H1 (cell line): ENCODE data around the gene ATP1A1. TPM values are rescaled to one million over a fixed set of nuclear protein-coding genes. Genes with fewer than 3 reads are reported as not detected.

Source experiments
- CREB1 ChIP-seq: IDR thresholded peaks from 2 replicates; pipeline ENCODE4 v1.6.1; 2012; ENCODE audit warnings: inconsistent platforms
- JUN ChIP-seq: IDR thresholded peaks from 2 replicates; pipeline ENCODE4 v1.6.1; 2011; ENCODE audit warnings: low read depth, mild to moderate bottlenecking, improper control_type of control experiment, low read length
- KDM5A ChIP-seq: fragments of 200-600 bp; IDR thresholded peaks from 2 replicates; pipeline ENCODE4 v1.7.1; 2012; ENCODE audit warnings: mild to moderate bottlenecking, low read length, inconsistent platforms, mixed read lengths
- POU5F1 ChIP-seq: IDR thresholded peaks from 2 replicates; pipeline ENCODE4 v1.6.1; 2011; ENCODE audit warnings: low read depth, mild to moderate bottlenecking, low read length, moderate library complexity
- polyA plus RNA-seq, 7 experiments: library from polyadenylated mRNA; depleted of rRNA in 3 of 7; stranded (reverse) in 5 of 7; unstranded in 2 of 7; fragments of >200 nt in 5 of 7; fragments of 200-250 nt in 2 of 7; gene quantifications; 1 replicate in 5 of 7; 2 replicates in 1 of 7; 4 replicates in 1 of 7; pipeline versions ENCODE4 v1.2.1 to v1.2.3, GENCODE V29; 2011 to 2013; ENCODE audit warnings: missing spikeins in 2 of 7, mixed read lengths in 2 of 7
- total RNA-seq: library from RNA; stranded (reverse); fragmentation: NEBNext Ultra II Directional; extraction: Animal tissue kit (Norgen Biotek cat#: 25700); gene quantifications from 2 replicates; pipeline ENCODE4 v1.2.1, GENCODE V29; 2021
- TF ChIP-seq, protein P1 (sequence below): fragments of 300-600 bp; sonication (generic); IDR thresholded peaks from 2 replicates; pipeline ENCODE4 v1.7.1; 2012; ENCODE audit warnings: low read length, moderate library complexity, mild to moderate bottlenecking, inconsistent platforms; ENCODE audit not compliant: insufficient replicate concordance
- TF ChIP-seq, protein P2 (sequence below): IDR thresholded peaks from 2 replicates; pipeline ENCODE4 v1.6.1; 2011; ENCODE audit warnings: low read depth, mild to moderate bottlenecking, low read length; ENCODE audit not compliant: insufficient read depth

Gene ATP1A1
- total and polyA plus RNA-seq, 2 of the 8 experiments (the other 6 are each of a cell fraction or from before 2014, with no cell fraction given) = 222 to 325 TPM

DNA sequence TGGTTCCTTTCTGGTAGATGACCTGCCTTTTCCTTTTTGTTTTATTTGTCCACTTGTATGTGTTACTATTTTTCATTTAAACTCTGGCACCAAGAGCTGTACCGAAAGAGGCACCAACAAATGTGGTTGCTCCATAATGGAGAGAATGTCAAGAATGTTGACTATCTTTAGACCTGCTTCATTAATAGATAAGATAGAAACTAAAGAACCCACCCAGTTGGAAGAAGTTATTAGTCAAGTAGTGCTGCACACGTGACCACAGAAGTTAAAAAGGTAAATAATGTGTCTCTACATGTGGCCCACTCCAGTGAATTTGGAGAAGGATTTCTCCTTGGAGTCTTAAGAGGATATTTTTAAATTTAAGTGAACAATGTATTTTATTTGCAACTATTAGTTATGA is 9.3 kb downstream of the ATP1A1 start (continued):
- TF ChIP-seq, protein P1, sequence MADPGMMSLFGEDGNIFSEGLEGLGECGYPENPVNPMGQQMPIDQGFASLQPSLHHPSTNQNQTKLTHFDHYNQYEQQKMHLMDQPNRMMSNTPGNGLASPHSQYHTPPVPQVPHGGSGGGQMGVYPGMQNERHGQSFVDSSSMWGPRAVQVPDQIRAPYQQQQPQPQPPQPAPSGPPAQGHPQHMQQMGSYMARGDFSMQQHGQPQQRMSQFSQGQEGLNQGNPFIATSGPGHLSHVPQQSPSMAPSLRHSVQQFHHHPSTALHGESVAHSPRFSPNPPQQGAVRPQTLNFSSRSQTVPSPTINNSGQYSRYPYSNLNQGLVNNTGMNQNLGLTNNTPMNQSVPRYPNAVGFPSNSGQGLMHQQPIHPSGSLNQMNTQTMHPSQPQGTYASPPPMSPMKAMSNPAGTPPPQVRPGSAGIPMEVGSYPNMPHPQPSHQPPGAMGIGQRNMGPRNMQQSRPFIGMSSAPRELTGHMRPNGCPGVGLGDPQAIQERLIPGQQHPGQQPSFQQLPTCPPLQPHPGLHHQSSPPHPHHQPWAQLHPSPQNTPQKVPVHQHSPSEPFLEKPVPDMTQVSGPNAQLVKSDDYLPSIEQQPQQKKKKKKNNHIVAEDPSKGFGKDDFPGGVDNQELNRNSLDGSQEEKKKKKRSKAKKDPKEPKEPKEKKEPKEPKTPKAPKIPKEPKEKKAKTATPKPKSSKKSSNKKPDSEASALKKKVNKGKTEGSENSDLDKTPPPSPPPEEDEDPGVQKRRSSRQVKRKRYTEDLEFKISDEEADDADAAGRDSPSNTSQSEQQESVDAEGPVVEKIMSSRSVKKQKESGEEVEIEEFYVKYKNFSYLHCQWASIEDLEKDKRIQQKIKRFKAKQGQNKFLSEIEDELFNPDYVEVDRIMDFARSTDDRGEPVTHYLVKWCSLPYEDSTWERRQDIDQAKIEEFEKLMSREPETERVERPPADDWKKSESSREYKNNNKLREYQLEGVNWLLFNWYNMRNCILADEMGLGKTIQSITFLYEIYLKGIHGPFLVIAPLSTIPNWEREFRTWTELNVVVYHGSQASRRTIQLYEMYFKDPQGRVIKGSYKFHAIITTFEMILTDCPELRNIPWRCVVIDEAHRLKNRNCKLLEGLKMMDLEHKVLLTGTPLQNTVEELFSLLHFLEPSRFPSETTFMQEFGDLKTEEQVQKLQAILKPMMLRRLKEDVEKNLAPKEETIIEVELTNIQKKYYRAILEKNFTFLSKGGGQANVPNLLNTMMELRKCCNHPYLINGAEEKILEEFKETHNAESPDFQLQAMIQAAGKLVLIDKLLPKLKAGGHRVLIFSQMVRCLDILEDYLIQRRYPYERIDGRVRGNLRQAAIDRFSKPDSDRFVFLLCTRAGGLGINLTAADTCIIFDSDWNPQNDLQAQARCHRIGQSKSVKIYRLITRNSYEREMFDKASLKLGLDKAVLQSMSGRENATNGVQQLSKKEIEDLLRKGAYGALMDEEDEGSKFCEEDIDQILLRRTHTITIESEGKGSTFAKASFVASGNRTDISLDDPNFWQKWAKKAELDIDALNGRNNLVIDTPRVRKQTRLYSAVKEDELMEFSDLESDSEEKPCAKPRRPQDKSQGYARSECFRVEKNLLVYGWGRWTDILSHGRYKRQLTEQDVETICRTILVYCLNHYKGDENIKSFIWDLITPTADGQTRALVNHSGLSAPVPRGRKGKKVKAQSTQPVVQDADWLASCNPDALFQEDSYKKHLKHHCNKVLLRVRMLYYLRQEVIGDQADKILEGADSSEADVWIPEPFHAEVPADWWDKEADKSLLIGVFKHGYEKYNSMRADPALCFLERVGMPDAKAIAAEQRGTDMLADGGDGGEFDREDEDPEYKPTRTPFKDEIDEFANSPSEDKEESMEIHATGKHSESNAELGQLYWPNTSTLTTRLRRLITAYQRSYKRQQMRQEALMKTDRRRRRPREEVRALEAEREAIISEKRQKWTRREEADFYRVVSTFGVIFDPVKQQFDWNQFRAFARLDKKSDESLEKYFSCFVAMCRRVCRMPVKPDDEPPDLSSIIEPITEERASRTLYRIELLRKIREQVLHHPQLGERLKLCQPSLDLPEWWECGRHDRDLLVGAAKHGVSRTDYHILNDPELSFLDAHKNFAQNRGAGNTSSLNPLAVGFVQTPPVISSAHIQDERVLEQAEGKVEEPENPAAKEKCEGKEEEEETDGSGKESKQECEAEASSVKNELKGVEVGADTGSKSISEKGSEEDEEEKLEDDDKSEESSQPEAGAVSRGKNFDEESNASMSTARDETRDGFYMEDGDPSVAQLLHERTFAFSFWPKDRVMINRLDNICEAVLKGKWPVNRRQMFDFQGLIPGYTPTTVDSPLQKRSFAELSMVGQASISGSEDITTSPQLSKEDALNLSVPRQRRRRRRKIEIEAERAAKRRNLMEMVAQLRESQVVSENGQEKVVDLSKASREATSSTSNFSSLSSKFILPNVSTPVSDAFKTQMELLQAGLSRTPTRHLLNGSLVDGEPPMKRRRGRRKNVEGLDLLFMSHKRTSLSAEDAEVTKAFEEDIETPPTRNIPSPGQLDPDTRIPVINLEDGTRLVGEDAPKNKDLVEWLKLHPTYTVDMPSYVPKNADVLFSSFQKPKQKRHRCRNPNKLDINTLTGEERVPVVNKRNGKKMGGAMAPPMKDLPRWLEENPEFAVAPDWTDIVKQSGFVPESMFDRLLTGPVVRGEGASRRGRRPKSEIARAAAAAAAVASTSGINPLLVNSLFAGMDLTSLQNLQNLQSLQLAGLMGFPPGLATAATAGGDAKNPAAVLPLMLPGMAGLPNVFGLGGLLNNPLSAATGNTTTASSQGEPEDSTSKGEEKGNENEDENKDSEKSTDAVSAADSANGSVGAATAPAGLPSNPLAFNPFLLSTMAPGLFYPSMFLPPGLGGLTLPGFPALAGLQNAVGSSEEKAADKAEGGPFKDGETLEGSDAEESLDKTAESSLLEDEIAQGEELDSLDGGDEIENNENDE = no peak
- no peak for TF ChIP-seq JUN
- TF ChIP-seq CREB1 = no peak
- TF ChIP-seq, protein P2, sequence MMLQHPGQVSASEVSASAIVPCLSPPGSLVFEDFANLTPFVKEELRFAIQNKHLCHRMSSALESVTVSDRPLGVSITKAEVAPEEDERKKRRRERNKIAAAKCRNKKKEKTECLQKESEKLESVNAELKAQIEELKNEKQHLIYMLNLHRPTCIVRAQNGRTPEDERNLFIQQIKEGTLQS = no peak
- no peak for TF ChIP-seq KDM5A
- no peak for TF ChIP-seq POU5F1
